ENCODE results near the gene SLC36A3.
A peak's percentile ranks its signal among the peaks of the same experiment; 100 is the strongest.
"Not testable (repeated sequence)": the region's sequence is repeated elsewhere in the genome, so short reads cannot be mapped to it uniquely, and the experiment has no call there.

The SLC36A3 gene

GRCh38 chr5:151303666-151304065 lies at the start of gene SLC36A3:
SLC36A3 (minus strand) TSS chr5:151303766; CDS start chr5:151303354, 412 bp downstream.
- DNase-seq (ENCODE audit: low spot score), result no peak

- DNase-seq (ENCODE audit: low spot score), result no peak
Observed at GRCh38 chr5:151351671-151352070, 48.1 kb upstream of the SLC36A3 start.

- no peak for DNase-seq (ENCODE audit: low spot score)
Observed at GRCh38 chr5:151348789-151349188, 45.2 kb upstream of the SLC36A3 start.

- peak; percentile 30 for DNase-seq (ENCODE audit: low spot score)
Observed at GRCh38 chr5:151347369-151347768, 43.8 kb upstream of the SLC36A3 start, which contains the start of gene SLC36A2. SLC36A2 (minus strand) TSS chr5:151347559; CDS start chr5:151347460, 99 bp downstream.

- peak; percentile 12 for DNase-seq (ENCODE audit: low spot score)
Observed at GRCh38 chr5:151345808-151346478, 42.4 kb upstream of the SLC36A3 start.

- peak; percentile 24 for DNase-seq (ENCODE audit: low spot score)
Observed at GRCh38 chr5:151345187-151345807, 41.7 kb upstream of the SLC36A3 start.

GRCh38 chr5:151344088-151344487 lies 40.5 kb upstream of the SLC36A3 start:
- DNase-seq (ENCODE audit: low spot score), result no peak

- DNase-seq (ENCODE audit: low spot score), result no peak
Observed at GRCh38 chr5:151340004-151340403, 36.4 kb upstream of the SLC36A3 start.

- DNase-seq (ENCODE audit: low spot score), result no peak
Observed at GRCh38 chr5:151338734-151339133, 35.2 kb upstream of the SLC36A3 start.

GRCh38 chr5:151332857-151333256 lies 29.3 kb upstream of the SLC36A3 start:
- no peak for DNase-seq (ENCODE audit: low spot score)

GRCh38 chr5:151328734-151329133 lies 25.2 kb upstream of the SLC36A3 start:
- no peak for DNase-seq (ENCODE audit: low spot score)

- DNase-seq (ENCODE audit: low spot score), result no peak
Observed at GRCh38 chr5:151327585-151327984, 24.0 kb upstream of the SLC36A3 start.

GRCh38 chr5:151326266-151326665 lies 22.7 kb upstream of the SLC36A3 start:
- DNase-seq (ENCODE audit: low spot score), result no peak

- DNase-seq (ENCODE audit: low spot score), result no peak
Observed at GRCh38 chr5:151320481-151320880, 16.9 kb upstream of the SLC36A3 start.

- DNase-seq (ENCODE audit: low spot score), result peak; percentile 36
Observed at GRCh38 chr5:151318850-151319732, 15.5 kb upstream of the SLC36A3 start.

GRCh38 chr5:151317871-151318270 lies 14.3 kb upstream of the SLC36A3 start:
- DNase-seq (ENCODE audit: low spot score), result no peak

- peak; percentile 84 for DNase-seq (ENCODE audit: low spot score)
Observed at GRCh38 chr5:151315998-151316597, 12.5 kb upstream of the SLC36A3 start.

- no peak for DNase-seq (ENCODE audit: low spot score)
Observed at GRCh38 chr5:151313357-151313756, 9.8 kb upstream of the SLC36A3 start.

GRCh38 chr5:151312756-151313324 lies 9.3 kb upstream of the SLC36A3 start:
- DNase-seq (ENCODE audit: low spot score), result no peak

- no peak for DNase-seq (ENCODE audit: low spot score)
Observed at GRCh38 chr5:151310932-151311331, 7.4 kb upstream of the SLC36A3 start.

GRCh38 chr5:151309821-151310220 lies 6.3 kb upstream of the SLC36A3 start:
- not testable (repeated sequence) for DNase-seq (ENCODE audit: low spot score)

- DNase-seq (ENCODE audit: low spot score), result not testable (repeated sequence)
Observed at GRCh38 chr5:151309266-151309665, 5.7 kb upstream of the SLC36A3 start.
